PFSK-1 (cell line): ENCODE results near the gene ZBTB5.
A peak's percentile ranks its signal among the peaks of the same experiment; 100 is the strongest.

Source experiments
- FOXP2 ChIP-seq: optimal IDR thresholded peaks from 2 replicates; pipeline ENCODE3; 2011; ENCODE audit warnings: borderline replicate concordance, control low read depth, inconsistent platforms; ENCODE audit not compliant: insufficient read depth; ENCODE audit errors: extremely low read length, extremely low read depth
- POLR2AphosphoS5 ChIP-seq: IDR thresholded peaks from 2 replicates; pipeline ENCODE4 v1.6.1; 2012; ENCODE audit warnings: low read depth, mild to moderate bottlenecking, control low read depth, low read length, moderate library complexity
- SIN3A ChIP-seq: IDR thresholded peaks from 2 replicates; pipeline ENCODE4 v1.6.1; 2012; ENCODE audit warnings: mild to moderate bottlenecking, low read length, moderate library complexity, borderline replicate concordance; ENCODE audit not compliant: insufficient read depth
- TAF1 ChIP-seq: IDR thresholded peaks from 2 replicates; pipeline ENCODE4 v1.6.1; 2012; ENCODE audit warnings: low read length, control low read depth, borderline replicate concordance; ENCODE audit not compliant: insufficient read depth
- TF ChIP-seq, protein P1 (sequence below), 2 experiments: IDR thresholded peaks; 2 replicates each; pipeline versions ENCODE4 v1.6.1 to v1.8.0; 2011 to 2012; ENCODE audit warnings: low read depth in 2 of 2, low read length in 2 of 2, control low read depth in 1 of 2, inconsistent platforms in 1 of 2, mild to moderate bottlenecking in 1 of 2, moderate library complexity in 1 of 2; ENCODE audit not compliant: insufficient read depth in 1 of 2

ZBTB5 gene

GRCh38 chr9:37422289-37423104 lies 42.8 kb downstream of the ZBTB5 start, which contains the start of gene GRHPR:
GRHPR (plus strand) TSS chr9:37422696; CDS start chr9:37422751, 55 bp downstream.
- TF ChIP-seq SIN3A: no peak
- peak; percentile 16 for TF ChIP-seq FOXP2
- peak; percentile 91 for TF ChIP-seq TAF1
- TF ChIP-seq POLR2AphosphoS5: peak; percentile 93
- TF ChIP-seq, protein P1, sequence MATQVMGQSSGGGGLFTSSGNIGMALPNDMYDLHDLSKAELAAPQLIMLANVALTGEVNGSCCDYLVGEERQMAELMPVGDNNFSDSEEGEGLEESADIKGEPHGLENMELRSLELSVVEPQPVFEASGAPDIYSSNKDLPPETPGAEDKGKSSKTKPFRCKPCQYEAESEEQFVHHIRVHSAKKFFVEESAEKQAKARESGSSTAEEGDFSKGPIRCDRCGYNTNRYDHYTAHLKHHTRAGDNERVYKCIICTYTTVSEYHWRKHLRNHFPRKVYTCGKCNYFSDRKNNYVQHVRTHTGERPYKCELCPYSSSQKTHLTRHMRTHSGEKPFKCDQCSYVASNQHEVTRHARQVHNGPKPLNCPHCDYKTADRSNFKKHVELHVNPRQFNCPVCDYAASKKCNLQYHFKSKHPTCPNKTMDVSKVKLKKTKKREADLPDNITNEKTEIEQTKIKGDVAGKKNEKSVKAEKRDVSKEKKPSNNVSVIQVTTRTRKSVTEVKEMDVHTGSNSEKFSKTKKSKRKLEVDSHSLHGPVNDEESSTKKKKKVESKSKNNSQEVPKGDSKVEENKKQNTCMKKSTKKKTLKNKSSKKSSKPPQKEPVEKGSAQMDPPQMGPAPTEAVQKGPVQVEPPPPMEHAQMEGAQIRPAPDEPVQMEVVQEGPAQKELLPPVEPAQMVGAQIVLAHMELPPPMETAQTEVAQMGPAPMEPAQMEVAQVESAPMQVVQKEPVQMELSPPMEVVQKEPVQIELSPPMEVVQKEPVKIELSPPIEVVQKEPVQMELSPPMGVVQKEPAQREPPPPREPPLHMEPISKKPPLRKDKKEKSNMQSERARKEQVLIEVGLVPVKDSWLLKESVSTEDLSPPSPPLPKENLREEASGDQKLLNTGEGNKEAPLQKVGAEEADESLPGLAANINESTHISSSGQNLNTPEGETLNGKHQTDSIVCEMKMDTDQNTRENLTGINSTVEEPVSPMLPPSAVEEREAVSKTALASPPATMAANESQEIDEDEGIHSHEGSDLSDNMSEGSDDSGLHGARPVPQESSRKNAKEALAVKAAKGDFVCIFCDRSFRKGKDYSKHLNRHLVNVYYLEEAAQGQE (IDR thresholded peaks at IDR 0.05; ENCODE audit: insufficient read depth in 1 of 2, low read depth in 2 of 2, low read length in 2 of 2): peak in 1 of 2 experiments; percentile 43; a peak in 1 of 4 replicates

DNA sequence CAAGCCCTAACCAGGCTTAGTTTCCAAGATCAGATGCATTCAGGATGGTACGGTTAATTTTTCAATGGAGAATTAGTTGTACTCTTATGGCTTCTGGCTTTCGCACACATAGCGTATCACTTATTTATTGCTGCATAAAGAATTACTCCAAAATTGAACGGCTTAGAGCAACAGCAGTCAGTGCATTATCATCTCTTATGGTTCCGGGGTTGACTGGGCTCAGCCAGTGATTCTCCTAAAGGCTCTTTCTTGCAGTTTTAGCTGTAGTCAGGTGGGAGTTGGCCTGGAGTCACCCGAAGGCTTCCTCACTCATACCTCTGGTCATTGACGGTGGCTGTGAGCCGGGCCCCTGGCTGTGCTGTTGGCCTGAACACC lies 43.3 kb downstream of the ZBTB5 start:
- TF ChIP-seq FOXP2 (no peak), SIN3A (no peak), POLR2AphosphoS5 (no peak), TAF1 (no peak)
- TF ChIP-seq, protein P1 (IDR thresholded peaks at IDR 0.05; ENCODE audit: insufficient read depth in 1 of 2, low read depth in 2 of 2, low read length in 2 of 2): no peak

DNA sequence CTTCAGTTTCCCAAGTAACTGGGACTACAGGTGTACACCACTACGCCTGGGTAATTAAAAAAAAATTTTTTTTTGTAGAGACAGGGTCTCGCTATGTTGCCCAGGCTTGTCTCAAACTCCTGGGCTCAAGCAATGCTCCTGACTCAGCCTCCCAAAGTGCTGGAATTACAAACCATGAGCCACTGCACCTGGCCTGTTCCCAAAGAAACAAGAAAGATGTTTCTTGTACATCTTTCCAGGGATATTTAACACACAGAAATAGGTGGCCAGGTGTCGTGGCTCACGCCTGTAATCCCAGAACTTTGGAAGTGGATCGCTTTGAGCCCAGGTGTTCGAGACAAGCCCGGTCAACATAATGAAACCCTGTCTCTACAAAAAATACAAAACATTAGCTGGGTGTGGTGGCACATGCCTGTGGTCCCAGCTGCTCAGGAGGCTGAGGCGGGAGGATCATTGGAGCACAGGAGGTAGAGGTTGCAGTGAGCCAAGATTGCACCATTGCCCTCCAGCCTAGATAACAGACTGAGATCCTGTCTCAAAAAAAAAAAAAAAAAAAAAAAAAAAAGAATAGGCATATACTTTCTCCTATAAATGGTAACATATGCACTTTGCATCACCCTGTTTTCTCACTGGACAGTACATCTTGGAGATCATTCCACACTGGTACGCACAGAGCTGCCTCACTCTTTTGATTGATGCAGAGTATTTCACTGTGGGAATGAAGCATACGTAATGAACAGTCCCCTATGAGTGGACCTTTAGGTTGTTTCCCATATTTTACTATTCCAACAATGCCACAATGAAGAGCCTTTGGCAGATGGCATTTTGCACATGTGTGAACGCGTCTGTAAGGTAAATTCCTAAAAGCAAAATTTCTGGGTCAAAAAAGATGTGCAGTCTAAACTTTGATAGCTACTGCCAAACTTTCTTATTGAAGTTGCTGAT lies 44.7 kb downstream of the ZBTB5 start:
- no peak for TF ChIP-seq POLR2AphosphoS5
- no peak for TF ChIP-seq TAF1
- TF ChIP-seq FOXP2: no peak
- TF ChIP-seq, protein P1 (IDR thresholded peaks at IDR 0.05; ENCODE audit: insufficient read depth in 1 of 2, low read depth in 2 of 2, low read length in 2 of 2): no peak
- TF ChIP-seq SIN3A: no peak

- TF ChIP-seq FOXP2 (no peak), SIN3A (no peak), TAF1 (no peak), POLR2AphosphoS5 (no peak)
- TF ChIP-seq, protein P1 (IDR thresholded peaks at IDR 0.05; ENCODE audit: insufficient read depth in 1 of 2, low read depth in 2 of 2, low read length in 2 of 2): no peak
Measured at GRCh38 chr9:37419204-37419603, 46.0 kb downstream of the ZBTB5 start.
